HL-60 (cell line): ENCODE measurements around the gene HINT2.

ENCODE experiments used
- DNase-seq, 2 experiments: peaks; one replicate each; pipeline ENCODE4 v3.0.0-alpha.2; 2010 to 2020; ENCODE audit warnings: low read depth in 1 of 2, low spot score in 1 of 2
- H3K27ac ChIP-seq: fragments of 250-450 bp; sonication (Bioruptor Pico); replicated peaks from 2 replicates; pipeline ENCODE4 v1.5.1; 2020; ENCODE audit warnings: mild to moderate bottlenecking, moderate library complexity
- H3K27me3 ChIP-seq: fragments of 250-450 bp; sonication (Bioruptor Pico); 2 replicates; pipeline ENCODE4 v1.5.1; 2021; ENCODE audit warnings: mild to moderate bottlenecking, moderate library complexity; ENCODE audit not compliant: insufficient read depth, poor library complexity, severe bottlenecking
- H3K4me3 ChIP-seq: replicated peaks from 2 replicates; pipeline ENCODE4 v1.5.1; 2011; ENCODE audit warnings: mild to moderate bottlenecking, control low read depth, low read length; ENCODE audit not compliant: insufficient read depth
- CTCF ChIP-seq: IDR thresholded peaks from one replicate; pipeline ENCODE4 v1.5.1; 2011; ENCODE audit warnings: low read length, control low read depth, inconsistent platforms; ENCODE audit not compliant: insufficient read depth
- GABPA ChIP-seq: IDR thresholded peaks from 2 replicates; pipeline ENCODE4 v1.6.1; 2012; ENCODE audit warnings: low read depth
- POLR2AphosphoS5 ChIP-seq: IDR thresholded peaks from 2 replicates; pipeline ENCODE4 v1.6.1; 2012; ENCODE audit warnings: low read depth
- REST ChIP-seq: IDR thresholded peaks from 2 replicates; pipeline ENCODE4 v1.6.1; 2012; ENCODE audit warnings: low read depth; ENCODE audit not compliant: insufficient replicate concordance
- SPI1 ChIP-seq: IDR thresholded peaks from 2 replicates; pipeline ENCODE4 v1.6.1; 2012; ENCODE audit warnings: low read depth, mild to moderate bottlenecking, borderline replicate concordance

HINT2 gene

GRCh38 chr9:35844628-35845270, 29.9 kb upstream of the HINT2 start:
- Histone ChIP-seq H3K27me3 (peaks cover 44% of the 10 kb centered on the region), H3K27ac (no peak overlapping the region), H3K4me3 (no peak overlapping the region)
- TF ChIP-seq REST (no peak), POLR2AphosphoS5 (peak; percentile 96), GABPA (peak; percentile 65), SPI1 (peak; percentile 65; the same call in 1 of the 2 replicates), CTCF (no peak)
- peak; percentile 78 to 90 for DNase-seq

GRCh38 chr9:35842795-35843194, 28.0 kb upstream of the HINT2 start:
- TF ChIP-seq CTCF (no peak), SPI1 (no peak), REST (no peak), POLR2AphosphoS5 (no peak), GABPA (no peak)
- Histone ChIP-seq H3K4me3 (no peak overlapping the region), H3K27ac (no peak overlapping the region), H3K27me3 (peaks cover 38% of the 10 kb centered on the region)
- DNase-seq = no peak

DNA sequence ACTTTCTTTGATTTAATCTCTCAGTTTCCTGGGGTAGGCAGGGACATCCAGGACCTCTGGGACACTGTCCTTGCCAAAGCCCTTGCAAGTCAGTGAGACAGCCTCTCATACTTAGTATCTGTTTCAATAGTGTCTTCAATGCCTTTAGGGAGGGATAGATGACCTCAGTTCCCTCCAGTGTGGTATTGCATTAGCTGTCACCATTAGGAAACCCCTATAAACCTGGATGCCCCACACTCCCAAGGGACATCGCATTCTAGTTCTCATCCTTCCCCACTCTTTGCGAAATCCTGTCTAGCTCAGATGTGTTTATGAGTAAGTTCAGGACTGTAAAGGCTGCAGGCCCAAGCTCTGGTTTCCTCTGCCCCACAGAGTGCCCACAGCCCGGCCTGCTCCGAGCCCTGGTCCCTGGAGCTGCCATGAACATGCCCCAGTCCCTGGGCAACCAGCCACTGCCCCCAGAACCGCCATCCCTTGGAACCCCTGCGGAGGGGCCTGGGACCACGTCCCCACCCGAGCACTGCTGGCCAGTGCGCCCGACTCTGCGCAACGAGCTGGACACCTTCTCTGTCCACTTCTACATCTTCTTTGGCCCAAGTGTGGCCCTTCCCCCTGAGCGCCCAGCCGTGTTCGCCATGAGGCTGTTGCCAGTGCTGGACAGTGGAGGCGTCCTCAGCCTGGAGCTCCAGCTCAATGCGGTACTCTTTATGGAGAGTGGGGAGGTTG, 27.3 kb upstream of the HINT2 start:
- DNase-seq = no peak
- TF ChIP-seq REST (no peak), SPI1 (no peak), POLR2AphosphoS5 (no peak), CTCF (no peak), GABPA (no peak)
- Histone ChIP-seq H3K27me3 (peaks cover 34% of the 10 kb centered on the region), H3K27ac (no peak overlapping the region), H3K4me3 (no peak overlapping the region)
